Measurements from ENCODE around the gene TMEM151A.

TMEM151A gene

DNA sequence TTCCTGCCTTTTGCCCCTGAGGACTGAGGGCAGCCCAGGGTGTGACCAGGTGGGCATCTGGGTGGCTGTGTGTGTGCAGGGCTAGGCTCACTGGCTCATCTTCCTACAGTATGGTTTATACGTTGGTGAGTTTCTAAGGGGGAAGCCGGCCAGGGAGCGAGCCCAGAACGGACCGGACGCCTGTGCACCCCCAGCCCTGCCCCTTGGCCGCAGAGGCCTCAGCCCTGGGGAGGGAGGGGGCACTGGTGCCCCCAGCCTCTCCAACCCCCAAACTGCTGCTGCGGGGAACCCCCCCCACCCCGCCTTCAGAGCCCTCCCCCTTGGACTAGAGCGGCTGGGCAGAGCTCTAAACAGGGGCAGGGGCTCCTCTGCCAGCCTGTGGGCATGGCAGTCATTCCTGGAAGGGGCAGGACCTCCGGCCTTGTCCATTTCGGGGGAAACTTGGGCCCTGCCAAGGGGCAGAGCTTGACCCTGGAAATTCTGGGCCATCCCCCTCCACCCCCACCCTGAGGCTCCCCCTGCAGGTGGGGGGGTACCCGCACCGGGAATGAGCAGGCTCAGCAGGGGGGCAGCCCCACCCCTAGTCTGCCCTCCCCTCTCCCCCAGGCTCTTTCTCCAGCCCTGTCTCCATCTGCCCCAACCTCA lies 8.1 kb upstream of the TMEM151A start:
- no peak for DNase-seq

DNA sequence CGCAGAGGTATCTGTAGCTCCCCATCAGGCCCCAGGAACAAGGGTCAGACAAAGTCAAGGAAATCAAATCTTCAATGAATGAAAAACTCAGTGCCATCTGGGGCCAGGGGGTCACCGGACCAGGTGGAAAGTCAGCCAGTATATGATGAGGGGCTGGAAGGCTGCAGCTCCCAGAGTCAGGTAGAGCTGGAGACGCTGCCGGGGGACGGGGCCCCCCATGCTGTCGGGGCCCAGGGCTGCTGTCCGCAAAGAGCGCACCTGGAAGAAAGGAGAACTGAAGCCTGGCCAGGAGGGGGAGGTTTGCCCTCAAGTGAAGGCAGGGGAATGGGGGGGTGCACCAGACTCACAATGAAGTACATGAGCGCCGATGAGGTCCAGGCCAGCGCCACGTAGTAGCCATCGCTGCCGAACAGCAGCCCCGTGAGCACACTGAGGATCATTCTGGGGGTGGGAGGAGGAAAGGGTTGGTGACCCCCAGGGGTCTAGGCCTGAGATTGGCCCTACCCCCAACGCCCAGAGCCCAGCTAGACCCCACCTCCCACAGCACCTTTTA lies 7.1 kb upstream of the TMEM151A start:
- no peak for DNase-seq

DNA sequence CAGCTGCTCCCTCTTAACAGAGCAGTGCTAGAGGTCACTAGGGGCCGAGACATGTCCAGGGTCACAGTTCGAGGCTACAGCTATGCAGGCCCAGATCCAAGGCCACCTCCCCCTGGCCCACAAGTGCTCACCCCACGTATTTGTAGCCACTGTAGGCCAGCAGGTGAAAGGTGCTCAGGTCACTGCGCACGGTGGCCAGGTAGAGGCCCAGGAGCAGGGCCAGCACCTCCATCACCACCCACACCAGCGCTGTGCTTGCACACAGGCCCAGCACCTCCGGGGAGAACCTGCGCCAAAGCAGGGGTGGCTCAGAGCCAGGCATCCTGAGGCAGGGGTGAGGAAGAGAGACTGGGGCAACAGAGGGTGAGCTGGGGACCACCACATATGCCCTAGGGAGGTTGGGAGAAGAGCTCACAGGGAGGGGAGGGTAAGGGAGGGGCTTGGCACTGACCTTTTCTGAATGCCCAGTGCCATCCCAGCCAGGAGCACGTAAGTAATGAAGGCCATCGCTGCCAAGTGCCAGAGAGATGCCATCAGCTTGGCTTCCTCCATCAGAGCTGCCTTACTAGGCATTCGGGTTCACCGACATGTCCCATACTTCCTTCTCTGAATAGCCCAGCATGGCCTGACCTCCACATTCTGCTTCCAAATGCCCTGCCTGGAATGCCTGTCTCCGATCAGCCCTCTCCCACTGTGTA lies 6.3 kb upstream of the TMEM151A start:
- no peak for DNase-seq

DNA sequence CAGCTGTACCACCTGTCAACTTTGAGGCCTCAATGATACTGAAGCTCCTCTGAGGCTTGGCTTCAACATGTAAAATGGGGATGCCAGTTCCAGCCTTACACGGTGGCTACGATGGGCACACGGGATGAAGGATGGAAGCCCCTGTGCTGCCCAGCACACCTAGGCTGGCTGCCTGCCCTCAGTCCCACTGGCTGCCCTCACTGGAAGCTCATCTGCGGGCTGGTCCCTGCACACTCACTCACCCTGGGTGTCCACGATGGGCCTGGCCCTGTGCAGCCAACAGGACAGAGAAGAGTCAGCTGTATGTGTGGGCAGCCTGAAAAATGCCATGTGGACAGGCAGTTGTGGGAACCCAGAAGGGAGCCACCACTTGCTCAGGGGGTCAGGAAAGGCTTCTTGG lies 5.0 kb upstream of the TMEM151A start:
- no peak for DNase-seq

DNA sequence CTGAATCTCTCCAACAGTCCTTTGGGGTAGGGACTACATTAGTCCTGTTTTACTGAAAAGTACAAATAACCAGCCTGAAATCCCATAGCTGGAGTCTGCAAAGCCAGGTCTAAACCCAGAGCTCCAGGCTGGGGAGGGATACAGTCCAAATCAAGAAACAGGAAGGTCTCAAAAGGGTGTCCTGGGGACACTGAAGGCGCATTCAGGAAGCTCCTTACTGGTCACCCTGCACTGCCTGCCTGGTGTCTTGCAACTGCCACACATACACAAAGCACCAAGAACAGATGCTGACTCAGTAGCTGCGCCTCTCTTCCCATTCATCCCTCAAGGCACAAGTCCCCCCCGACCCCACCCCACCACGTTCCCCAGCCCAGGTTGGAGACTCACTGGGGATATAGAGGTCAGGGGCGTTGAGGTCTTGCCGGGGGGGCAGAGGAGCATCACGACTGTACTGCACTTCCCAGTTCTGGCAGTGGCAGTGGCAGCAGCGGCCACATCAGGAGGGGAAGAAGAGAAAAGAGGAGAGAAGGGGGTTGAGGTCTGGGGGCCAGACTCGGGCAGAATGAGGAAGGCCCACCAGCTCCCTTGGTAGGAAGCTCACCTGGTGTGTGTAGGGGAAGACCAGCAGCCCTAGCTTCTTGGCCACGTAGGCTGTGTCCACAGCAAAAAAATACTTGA lies 4.3 kb upstream of the TMEM151A start:
- DNase-seq, result no peak

DNA sequence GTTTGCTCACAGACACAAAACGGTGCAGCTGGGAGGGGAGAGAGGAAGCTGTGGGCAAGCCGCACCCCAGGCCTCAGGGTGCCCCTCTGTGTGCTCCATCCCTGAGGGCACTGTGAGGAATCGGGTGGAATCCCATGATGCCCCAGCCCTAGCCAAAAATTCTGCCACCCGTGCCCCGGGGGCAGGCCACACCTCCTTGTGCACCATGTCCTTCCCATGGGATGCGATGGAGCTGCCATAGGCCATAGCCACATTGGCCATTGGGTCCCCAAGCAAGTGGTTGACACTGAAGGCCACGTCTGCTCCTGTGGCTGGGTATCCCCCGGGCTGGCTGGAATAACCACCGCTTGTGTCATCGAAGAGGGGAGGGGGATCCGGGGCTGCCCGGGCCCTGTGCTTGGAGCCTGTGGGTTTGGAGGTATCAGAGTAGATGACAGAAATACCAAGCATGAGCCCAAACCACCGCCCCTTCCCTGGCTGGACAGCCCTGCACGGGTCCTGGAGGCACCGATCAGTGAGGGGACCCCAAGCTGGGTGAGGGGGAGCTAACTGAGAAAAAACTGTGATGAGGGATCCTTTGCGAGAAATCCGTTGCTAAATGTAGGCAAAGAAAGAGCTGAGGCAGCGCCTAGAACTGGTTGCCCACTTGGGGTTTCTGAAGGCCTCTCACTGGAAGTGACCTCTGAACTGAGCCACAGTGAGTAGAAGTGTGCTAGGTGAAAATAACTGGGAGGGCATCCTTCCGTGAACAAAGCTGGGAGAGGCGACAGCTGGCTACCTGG lies 3.6 kb upstream of the TMEM151A start:
- no peak for DNase-seq

DNA sequence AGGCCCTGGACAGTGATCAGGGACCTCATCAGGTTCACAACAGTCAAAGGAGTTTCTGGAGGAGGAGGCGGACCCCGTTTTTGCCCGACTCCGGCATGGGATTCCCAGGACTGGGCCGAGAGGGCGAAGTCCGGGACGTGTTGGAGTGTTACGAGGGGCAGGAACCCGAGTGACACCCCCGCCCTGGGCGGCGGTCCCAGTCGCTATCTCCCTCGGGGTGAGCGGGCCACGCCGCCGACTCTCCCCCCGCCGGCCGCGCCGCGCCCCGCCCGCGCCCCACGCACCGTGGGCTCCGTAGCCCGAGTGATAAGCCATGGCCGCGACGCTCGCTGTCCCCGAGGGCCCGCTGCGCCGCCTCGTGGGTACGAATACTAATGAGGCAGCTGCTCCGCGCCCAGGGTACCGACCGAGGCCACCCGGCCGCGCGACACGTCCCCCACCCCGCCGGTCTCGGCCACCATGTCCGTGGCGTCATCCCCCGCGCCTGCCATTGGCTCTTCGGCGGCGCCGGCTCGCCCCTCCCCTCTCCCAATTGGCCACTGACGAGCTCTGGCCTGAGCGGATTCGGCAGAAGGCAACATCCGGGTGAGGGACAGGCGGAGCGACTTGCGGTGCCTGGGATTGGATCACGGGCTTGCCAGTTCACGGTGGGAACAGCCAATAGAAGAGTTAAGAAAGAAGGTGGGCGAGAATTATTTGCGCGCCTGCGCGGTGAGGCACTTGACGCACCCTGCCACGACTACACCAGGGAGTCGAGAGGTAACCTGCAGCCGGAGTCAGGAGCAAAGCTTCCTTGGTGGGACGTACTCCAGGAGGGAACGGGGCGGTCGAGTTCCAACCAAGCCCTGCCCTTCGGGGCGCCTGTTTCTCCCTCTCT lies 2.8 kb upstream of the TMEM151A start, which contains the start of gene YIF1A:
Gene YIF1A (minus strand): TSS at position 473 of the 877 bp plus-strand sequence. CDS start 158 bp downstream, at position 315.
- peak; percentile 98 for DNase-seq

DNA sequence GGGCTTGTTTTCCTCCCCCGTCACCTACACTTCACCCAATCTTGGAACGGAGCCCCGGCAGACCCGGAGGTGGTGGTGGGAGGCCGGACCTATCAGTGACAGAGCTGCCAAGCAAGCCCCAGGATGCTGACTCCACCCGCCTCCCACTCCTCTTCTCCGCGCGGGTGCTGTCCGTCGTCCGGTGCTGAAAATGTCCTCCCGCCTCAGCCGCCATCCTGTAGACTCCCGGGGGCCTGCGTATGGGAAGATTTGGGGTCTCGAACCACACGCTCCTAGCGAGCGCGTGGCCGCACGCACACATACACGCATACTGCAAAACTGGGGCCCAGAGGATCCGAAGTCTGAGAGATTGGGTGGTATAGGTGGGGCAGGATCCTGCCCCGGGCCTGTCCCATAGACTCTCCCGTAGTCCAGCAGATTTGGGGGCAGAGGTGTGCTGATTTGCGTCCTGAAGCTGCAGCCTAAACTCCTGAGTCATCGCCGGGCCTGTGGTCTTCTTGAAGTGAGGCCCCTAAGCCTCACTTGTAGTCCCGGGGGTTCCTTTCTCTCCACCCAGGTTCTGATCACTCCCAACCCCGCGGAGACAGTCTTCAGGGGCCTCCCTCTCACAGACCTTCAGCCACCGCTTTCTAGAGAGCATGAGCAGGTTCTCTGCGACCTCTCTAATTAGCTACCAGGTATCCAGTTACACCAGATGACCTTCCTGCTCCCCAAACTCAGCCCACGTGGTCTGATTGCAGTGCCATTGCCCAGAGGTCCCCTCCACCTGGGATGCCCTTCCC lies 2.0 kb upstream of the TMEM151A start:
- peak; percentile 86 to 89 for DNase-seq

DNA sequence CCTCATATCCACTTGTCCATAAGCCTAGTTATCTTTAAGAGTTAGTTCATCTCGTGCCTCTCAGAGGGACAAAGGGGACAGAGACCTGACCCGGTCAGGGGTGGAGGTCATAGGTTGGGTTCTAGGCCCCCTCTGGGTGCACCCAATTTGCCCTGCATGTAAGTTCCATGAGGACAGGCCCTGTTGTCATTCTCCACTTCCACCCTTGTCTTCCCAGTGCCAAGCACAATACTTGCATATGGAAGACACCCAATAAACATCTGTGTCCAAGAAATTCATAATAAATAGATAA lies 1.4 kb upstream of the TMEM151A start:
- DNase-seq, result no peak

DNA sequence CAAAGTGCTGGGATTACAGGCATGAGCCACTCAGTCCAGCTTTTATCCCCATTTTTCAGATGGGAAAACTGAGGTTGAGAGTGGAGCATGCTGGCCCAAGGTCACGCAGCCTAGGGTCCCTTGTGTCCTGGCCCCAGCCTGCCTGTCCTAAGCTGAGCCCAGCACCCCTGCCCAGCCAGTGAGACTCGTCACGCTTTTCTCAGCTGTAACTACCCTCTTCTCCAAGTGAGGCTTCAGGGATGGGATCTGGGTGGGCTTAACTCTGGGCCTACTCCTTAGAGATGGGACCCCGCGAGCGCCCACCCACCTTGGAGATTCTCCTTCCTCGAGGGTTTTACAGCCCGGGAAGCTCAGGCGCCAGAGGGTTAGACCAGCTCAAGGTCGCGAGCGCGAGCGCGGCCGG lies 390 bp upstream of the TMEM151A start:
- no peak for DNase-seq

DNA sequence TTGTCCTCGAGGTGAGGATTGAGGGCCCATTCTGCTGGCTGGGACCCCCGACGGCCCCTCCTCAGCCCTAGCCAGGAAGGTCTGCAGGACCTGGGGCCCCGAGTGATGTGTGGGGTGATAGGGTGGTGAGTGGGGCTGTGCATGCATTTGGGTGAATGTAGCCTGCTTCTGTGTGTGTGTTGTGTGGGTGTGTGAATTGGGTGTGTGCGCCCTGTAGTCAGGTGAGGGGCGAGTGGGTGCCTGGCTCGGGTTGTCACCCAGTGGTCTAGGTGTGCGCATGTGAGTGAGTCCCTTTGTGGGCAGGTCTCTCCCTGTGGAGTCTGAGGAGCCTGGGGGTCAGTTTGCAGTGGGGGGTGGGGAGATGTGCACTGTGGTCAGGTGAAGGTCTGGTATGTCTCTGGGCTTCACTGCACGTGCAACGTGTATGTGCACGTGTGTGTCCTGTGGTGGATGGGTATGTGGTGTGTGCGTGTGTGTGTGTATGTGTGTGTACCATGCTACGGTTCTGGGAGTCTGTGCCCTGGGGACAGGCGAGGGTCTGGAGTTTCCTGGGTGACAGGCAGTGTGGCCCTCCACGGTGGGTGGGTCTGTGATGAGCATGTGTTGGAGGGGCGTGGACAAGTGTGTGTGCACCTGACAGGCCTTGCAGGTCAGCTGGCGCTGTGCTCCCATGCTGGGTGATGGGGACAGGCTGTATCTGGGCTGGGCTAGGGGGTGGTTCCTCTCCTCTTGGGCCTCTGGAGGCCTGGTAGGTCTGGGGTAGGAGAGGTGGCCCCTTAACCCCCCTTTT lies 1.0 kb downstream of the TMEM151A start:
- no peak for DNase-seq

DNA sequence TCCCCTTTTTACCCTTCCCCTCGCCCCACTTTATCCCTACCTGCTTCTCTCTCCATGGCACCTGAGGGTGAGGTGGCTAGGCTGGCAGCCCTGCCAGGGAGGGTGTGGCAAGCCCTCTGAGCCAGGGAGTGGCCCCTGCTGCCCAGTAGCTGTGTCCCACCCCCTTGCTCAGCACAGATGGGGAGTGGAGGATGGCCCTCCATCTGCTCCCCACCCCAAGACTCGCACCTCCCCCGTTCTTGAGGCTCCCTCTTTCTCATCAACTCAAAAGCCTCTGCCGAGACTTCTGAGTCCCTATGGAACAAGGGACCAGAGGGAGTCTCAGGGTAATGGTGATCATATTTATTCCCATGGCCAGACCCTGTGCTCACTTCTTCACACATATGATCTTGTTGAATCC lies 1.7 kb downstream of the TMEM151A start:
- no peak for DNase-seq

DNA sequence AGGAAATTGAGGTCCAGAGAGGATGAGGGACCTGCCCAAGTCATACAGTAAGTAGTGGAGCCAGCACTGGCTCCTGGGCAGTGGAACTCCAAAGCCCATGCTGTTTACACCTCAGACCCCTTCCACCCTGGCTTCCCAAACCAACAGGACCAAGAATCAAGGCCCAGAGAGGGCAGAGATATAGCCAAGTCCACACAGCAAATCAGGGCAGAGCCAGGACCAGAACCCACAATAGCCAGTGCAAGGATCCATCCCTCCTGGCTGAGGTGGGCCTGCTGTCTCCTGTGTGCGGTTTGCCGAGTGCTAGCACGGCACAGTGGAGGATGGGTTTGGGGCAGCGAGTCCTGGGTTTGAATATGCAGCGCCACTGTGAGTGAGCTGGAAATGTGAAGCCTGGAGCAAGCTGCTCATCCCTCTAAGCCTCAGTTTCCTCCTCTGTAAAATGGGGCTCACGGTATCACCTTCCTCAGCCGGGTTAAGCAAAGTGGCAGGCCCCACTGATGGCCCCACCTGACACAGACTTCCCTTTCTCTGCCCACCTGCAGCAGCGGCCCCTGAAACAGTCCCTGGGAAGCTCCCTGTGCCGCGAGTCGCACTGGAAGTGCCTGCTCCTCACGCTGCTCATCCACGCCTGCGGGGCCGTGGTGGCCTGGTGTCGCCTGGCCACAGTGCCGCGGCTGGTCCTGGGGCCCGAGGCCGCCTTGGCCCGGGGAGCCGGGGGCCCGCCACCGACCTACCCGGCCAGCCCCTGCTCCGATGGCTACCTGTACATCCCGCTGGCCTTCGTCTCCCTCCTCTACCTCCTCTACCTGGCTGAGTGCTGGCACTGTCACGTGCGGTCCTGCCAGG lies 2.3 kb downstream of the TMEM151A start:
- DNase-seq, result no peak

DNA sequence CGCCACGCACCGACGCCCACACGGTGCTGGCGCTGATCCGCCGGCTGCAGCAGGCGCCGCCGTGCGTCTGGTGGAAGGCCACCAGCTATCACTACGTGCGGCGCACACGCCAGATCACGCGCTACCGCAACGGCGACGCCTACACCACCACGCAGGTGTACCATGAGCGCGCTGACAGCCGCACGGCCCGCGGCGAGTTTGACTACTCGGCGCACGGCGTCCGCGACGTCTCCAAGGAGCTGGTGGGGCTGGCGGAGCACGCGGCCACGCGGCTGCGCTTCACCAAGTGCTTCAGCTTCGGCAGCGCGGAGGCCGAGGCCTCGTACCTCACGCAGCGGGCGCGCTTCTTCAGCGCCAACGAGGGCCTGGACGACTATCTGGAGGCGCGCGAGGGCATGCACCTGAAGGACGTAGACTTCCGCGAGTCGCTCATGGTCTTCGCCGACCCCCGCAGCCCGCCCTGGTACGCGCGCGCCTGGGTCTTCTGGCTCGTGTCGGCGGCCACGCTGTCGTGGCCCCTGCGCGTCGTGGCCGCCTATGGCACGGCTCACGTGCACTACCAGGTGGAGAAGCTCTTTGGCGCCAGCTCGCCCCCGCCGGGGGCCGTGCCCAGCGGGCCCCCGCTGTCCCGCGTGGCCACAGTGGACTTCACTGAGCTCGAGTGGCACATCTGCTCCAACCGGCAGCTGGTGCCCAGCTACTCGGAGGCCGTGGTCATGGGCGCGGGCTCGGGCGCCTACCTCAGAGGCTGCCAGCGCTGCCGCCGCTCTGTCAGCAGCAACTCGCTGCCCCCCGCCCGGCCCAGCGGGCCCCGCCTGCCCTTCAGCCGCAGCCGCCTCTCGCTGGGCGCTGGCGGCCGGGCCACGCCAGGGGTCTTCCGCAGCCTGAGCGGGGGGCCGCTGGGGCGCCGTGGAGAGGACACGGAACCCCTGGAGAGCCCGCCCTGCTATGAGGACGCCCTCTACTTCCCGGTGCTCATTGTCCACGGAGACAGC lies 3.2 kb downstream of the TMEM151A start:
- no peak for DNase-seq

DNA sequence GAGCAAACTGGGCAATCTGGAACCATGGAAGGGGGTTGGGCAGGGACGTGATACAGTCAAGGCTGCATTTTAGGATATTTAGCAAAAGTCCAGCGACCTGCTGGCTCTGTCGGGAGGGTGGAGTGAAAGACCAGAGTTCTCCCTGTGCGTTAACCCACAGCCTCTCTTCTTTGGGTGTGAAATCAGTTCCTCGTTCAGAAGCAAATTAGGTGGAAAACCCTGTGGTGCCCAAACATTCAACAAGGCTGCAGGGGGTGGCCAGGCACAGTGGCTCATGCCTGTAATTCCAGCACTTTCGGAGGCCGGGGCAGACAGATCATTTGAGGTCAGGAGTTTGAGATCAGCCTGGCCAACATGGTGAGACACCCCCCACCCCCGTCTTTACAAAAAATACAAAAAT lies 5.9 kb downstream of the TMEM151A start:
- DNase-seq, result no peak

DNA sequence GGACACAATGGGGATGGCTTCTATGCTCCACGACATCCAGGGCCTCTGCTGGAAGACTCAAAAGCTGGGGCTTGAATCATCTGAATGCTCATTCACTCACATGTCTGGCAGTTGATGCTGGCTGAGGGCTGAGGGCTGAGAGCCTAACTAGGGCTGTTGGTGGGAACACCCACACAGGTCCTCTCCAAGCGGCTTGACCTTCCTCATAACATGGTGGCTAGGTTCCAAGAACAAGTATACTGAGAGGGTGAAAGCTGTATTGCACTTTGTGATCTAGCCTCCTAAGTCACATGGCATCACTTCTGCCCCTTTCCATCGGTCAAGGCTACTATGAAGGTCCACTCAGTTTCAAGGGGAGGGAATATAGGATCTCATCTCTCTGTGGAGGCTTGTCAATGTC lies 7.5 kb downstream of the TMEM151A start:
- no peak for DNase-seq

DNA sequence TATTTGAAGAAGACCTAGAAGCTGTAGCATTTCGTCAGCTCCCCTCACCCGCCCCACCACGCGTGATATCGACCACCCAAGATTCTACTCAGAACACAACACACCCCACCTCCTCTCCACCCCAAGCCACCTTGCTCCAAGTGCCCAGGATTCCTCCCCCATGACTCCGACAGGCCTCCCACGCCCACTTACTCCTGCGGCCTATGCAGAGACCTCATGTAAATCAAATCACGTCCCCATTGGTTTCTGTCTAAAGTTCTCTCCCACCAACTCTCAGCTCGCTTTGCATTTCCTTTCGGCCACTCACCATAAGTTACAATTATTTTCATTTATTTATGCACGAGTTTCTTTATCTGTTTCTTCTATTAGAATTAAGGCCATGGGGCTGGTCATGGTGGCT lies 11.0 kb downstream of the TMEM151A start:
- no peak for DNase-seq

DNA sequence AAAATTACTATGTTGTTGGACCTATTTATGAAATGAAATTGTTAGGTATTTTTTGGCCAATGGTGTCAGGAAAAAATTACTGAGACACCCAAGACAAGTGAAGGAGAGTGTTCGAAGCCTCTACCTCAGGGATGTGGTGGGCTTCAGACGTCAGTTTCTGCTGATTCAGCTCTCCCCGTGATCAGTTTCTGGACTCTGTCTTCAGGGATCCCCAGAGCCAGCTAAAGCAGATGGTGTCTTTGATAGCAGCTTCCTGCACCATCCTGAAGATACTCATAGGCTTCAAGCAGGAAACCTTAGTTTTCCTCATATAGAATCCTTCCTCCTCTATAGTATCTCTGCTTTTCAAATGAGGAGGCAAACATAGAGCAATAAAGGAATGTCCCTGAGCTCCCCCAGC lies 17.8 kb downstream of the TMEM151A start:
- DNase-seq, result no peak

Measured in activated CD4-positive, alpha-beta T cell treated with anti-CD3 and anti-CD28 coated beads, Interleukin-2, amount 50 U/mL, for 48 hours (primary cell).